Activated CD4-positive, alpha-beta memory T cell treated with anti-CD3 and anti-CD28 coated beads for 36 hours (primary cell): ENCODE data around the gene ZFP42. TPM values are rescaled to one million over a fixed set of nuclear protein-coding genes. Genes with fewer than 3 reads are reported as not detected.

Experiments
- total RNA-seq, 2 experiments: library from RNA; stranded (reverse); gene quantifications; one replicate each; pipeline ENCODE4 v1.2.3, GENCODE V29; 2021

The ZFP42 gene
- total RNA-seq, 2 experiments from 2014 or later: not detected

Other genes starting within 250 kb of the ZFP42 start
- not detected for gene TRIML2, start 113.8 kb downstream of the ZFP42 start, total RNA-seq
- not detected for gene TRIML1, start 143.7 kb downstream of the ZFP42 start, total RNA-seq